HG02763 (cell line): ENCODE measurements around the gene LIPM.
"Not testable (repeated sequence)": the region's sequence is repeated elsewhere in the genome, so short reads cannot be mapped to it uniquely, and the experiment has no call there.

ENCODE experiments used
- ATAC-seq: cut with Tn5 transposase; IDR thresholded peaks from one replicate; pipeline ENCODE4 v1.9.1; 2021; ENCODE audit warnings: mild to moderate bottlenecking, moderate library complexity; ENCODE audit not compliant: unreplicated experiment

The LIPM gene

DNA sequence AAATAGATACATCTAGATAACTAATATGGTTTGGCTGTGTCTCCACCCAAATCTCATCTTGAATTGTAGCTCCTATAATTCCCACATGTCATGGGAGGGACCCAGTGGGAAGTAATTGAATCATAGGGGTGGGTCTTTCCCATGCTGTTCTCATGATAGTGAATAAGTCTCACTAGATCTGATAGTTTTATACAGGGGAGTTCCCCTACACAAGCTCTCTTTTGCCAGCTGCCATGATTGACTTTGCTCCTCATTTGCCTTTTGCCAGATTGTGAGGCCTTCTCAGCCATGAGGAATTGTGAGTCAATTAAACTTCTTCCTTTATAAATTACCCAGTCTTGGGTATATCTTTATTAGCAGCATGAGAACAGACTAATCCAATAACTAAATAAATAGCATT is 35.1 kb downstream of the LIPM start:
- not testable (repeated sequence) for ATAC-seq

DNA sequence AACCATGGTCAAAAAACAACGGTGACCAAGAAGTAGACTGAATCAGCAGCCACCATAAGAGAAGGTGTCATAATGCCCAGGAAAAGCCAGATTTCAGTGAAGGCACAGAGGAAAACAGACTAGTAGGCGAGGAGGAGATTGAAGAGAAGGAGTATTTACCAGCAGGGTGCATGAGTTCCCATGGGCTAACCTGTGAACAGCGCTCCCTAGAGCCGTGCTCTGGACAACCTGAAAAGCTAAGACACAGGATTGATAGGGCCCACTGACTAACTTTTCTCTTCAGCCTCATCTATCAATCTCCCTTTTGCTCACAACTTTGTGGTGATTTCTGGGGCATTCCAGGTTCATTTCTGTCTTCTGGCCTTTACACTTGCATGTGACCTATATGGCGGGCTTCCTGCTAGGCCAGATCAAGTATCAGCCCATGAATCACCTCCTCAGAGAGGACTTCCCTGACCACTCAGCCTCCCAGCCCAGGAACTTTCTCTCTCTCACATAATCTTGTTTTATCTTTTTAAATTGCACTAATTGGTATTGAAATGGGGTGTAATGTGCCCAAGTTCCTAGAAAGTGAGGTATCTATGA is 36.3 kb downstream of the LIPM start:
- no peak for ATAC-seq

DNA sequence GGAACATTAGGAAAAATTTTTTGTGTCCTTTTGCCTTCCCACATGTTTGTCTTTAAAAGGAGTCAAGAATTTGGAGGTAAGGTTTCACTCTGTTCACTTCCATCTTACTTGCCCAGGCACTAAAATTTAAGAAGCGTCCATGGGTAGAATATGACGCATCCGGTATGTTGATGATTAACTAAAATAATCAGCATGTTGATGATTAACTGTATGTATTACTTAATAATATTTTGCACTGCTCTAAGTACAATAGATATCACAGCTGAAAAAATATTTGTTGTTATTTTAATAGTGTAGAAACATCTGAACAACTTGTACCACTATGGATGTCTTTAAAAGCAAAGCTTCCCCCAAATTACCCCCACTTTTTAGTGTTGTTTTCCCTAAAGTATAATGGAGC is 37.6 kb downstream of the LIPM start:
- ATAC-seq: no peak

DNA sequence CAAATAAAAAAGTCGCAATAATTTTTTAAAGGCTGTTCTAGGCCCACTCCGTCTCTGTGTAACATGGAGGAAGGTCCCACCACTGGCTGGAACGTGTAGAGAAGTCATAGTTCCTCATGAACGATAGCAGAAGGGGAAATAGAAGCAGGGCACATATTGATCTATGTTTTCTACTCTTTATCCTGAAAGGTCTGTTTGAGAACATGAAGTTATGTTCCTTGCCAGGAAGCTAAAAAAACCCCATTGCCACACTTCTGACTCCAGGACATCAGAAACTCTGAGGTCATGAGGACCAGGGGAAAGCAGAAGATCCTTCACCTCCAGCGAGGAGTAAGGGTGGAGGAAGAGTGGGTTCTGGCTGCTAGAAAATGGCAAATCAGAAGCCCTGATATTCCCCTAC is 38.4 kb downstream of the LIPM start:
- no peak for ATAC-seq

DNA sequence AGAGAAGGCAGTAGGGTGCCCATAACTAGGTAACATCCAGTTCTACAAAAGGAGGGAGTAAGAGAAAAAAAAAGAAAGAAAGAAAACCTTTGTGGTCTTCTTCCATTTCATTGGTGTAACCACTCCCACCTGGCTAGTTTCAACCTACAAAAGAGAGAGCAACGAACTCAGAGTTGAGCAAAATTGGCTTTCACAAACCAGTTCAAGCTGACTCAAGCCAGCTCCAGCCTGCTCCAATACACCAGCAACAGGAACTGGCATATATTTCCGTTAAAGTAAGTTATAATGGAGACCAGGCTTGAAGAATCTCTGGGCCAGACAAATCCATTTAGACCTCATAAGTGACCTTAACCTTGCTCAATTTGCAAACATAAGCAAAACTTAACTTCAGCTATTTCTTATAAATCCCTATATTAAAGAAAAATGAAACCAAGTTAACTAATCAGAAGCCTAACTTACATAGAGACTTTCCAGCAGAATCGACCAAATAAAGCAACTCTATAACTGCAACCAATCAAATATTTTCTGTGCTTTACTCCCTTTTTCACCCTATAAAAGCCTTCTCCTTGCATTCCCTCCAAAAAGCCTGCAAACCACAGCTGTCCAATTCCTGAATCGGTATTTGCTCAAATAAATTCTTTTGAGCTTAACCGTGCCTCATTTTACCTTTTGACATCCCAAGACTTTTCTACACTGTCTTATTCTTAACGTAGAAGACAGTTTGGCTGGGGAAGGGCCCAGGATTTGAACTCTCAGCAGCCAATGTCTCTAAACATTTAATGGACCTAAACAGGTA is 39.0 kb downstream of the LIPM start:
- ATAC-seq: no peak

DNA sequence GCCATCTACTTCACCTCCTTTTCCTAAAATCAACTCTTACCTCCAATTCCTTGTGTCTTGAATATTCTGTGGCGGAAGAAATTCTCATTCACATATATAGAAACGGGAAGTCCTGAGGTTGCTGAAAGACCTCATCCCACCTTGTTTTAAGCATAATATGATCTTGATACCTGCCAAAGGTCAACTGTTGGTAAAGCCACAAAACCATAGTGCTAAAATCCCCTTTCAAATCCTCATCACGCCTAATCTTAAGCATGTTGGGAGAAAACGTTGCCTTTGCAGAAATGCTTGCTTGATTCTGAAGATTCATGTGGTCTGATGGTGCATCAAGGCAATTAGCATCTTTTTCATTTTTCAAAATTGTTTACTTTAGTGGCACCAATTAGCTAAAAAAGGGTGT is 40.6 kb downstream of the LIPM start:
- no peak for ATAC-seq

DNA sequence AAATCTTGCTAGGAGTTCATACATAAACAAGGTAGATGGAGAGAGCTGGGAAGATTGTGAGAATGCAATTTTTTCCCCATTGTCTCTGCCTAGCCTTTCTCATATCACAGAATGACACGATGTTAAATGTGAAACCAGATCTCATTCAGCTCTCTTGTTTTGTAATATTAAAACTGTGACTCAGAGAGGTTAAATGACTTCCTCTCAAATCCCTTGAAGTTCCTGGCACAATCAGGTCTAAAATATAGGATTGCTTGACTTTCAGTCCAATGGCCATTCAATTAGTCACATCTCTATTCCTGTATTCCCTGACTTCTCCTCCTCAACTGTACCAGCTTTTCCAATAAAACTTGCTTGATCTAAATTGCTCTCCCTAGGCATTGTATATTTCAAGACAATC is 46.0 kb downstream of the LIPM start:
- ATAC-seq: no peak

DNA sequence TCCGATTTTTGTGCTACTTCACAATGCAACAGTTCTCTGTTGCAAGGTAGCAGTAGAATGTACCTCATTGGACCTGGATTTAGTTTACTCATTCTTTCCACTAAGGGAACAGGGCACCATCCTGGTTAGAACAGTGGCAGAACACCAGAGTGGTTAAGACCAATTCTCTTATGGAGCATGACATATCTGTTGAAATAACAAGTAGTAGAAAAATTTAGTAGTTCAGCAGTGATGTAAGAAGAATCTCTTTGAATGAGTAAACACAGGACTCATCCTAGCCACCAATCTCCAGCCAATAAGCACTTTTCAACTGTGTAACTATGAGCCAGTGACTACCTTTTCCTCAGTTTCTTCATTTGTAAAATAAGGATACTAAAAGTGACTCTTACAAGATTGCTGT is 46.7 kb downstream of the LIPM start:
- ATAC-seq: no peak

DNA sequence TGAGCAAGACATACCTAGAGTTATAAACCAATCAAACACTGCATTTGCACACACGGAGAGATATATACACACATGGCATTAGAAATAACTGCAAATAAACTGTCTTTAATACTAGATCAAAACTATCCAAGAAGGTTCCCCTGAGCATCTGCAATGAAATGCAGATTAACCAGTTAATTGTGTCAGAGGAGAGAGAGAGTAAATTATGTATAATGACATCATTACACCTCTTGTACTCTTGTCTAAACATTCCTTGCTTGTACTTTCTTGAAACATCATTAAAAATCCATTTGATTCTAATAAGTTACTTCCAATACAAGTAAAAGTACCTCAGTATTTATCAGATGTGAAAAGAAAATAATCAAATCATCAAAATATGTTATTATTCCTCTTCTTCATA is 48.2 kb downstream of the LIPM start:
- no peak for ATAC-seq

DNA sequence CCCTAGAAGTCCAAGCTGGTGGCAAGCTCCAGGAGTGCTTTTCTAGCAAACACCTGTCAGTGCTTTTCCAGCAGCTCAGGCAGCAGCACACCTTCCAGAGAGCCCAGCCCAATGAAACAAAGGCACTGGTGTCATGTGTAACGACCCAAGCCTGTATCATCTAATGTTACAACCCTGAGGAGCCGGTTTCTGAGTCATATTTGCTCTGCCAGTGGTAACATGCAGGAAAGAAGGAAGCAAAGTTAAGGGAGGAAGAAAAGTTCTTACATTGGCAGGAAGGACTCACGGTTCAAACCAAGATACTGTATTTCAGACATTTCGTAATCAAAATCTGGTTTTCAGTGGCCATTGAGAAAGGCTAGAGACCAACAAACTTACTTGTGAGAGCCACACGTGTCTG is 49.2 kb downstream of the LIPM start, which contains the start of gene ANKRD22:
TSS of gene ANKRD22 (minus strand) at position 139 of the 400 bp plus-strand sequence. CDS start 237 bp downstream, outside the sequence.
- no peak for ATAC-seq

DNA sequence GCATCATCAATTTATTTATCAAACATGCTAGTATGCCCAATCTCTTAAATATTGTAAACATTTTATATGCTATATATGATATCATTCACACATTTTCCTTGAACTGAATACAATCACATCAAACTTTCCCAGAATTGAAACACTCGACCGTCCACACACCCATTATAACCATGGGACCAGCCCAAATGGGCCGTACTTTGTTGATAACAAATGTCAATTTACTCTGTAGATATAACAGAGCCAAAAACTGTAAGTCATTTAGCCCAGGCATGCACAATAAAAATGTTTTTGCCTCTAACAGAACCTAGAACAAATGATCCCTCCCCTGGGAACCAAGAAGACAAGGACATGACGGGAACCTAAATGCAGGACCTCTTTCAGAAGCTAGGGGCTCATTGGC is 49.8 kb downstream of the LIPM start:
- ATAC-seq: no peak

DNA sequence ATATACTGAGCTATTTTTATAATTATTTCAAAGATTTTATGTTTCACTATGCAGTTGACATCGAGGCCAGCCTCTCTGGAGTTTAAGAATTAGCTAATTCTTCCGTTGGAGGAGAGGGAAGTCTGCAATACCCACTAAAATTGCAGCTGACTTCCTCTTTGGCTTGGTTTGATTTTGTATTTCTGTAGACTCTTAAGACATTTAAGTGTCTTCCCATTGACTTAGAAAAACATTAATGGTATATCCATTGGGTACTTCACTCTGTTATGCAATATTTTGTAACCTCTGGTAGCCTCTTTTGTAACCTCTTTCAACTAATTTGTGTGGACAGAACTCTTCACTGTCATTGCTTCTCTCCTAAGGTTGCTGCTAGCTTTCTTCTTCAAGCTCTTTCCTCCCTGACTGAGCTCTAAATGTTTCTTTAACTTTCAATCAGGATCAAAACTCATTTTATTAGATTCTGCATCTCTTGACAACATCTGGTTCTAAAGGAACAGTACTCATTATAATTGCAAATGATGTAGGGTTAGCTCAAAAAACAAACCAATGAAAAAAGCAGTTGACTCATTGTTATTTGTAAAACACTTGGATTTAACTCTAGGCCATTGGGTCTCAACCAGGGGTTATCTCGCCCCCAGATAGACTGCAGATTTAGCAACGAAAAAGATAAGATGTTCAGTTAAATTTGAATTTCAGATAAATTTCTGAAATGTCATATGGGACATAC is 50.8 kb downstream of the LIPM start:
- ATAC-seq: no peak

DNA sequence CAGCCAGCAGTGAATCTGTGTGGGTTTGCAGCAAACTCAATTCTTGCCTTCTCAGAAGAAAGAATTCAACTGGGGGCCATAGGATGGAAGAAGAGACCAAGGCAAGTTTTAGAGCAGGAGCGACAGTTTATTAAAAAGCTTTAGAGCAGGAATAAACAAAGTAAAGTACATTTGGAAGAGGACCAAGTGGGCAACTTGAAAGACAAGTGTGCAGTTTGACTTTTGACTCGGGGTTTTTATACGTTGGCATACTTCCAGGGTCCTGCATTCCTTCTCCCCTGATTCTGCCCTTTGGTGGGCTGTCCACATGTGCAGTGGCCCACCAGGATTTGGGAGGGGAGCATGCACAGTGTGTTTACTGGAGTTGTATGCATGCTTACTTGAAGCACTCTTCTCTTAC is 52.2 kb downstream of the LIPM start:
- ATAC-seq: no peak

DNA sequence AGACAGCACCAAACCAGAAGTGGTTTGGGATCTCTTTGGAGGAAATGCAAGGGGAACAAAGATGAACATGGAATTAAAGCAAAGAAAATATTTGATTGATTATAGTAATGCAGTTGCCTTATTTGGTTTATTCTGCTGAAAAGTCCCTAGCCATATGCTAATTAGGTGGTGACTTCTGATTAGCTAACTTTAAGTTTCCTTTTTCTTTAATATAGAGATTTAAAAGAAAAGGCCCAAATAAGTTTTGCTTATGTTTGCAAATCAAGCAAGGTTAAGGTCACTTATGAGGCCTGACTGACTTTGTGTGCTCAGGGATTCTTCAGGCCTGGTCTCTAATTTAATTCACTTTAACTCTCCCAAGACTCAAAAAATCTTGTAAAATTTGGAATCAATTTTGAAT is 55.3 kb downstream of the LIPM start:
- ATAC-seq: no peak

DNA sequence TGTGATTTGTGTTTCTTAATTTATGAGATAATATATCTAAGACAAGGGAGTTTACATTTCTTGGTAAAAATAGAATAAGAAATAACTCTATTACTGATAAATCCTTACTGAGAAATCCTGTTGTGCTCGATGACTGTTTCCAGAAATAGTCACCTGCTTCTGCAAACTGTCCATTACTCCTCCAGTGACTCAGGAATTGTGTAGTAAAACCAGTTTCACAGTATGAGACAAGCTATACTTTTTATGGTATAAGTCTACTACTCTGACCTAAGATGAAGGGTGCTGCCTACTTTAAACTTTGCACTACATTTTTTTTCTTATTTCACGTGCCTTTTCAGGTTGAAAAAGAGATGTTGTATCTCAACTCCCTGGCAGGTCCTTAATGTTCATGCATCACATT is 56.0 kb downstream of the LIPM start:
- no peak for ATAC-seq

DNA sequence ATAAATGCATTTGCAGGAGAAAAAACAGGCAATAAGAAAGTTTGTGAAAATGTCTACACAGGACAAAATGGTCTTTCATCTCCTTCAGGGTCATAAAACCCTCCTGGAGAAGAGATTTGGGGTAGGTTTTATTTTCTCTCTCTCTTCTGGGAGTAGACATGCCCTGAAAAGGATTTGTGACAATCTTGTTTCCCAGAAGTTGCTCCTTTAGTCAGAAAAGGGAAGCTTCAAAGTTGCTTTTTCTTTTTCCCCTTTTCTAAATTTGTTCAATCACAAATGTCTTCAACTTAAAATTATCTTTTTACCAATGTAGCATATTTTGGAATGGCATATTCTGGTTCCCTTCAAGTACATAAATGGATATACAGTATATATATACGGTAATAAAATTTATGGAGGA is 58.5 kb downstream of the LIPM start:
- no peak for ATAC-seq

DNA sequence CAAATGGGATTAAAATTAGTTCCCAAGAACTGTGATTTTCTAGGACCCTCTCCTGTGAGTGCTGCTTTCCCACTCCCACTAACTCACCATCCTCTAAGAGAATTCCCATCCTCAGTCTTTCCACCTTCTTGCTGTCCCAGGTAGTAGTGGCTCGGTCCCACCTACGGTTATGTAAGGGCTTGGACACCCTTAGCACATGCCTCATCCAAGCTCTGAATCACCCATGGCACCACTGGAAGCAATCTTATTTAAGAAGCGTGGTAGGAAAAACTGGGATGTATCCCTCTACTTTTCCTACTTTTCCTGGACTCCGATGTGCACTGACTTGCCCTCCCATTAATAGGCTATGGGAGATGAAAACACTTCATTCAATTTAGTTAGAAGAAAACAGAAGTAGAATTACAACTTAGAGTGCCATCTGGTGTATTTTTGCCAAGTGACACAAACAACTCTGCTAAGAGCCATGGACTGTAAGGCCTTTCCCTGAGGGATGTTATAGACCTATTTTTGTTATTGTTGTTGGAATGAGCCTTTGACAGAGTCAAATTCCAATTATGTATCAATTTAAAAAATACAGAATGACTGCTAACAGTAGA is 62.8 kb downstream of the LIPM start:
- ATAC-seq: no peak

DNA sequence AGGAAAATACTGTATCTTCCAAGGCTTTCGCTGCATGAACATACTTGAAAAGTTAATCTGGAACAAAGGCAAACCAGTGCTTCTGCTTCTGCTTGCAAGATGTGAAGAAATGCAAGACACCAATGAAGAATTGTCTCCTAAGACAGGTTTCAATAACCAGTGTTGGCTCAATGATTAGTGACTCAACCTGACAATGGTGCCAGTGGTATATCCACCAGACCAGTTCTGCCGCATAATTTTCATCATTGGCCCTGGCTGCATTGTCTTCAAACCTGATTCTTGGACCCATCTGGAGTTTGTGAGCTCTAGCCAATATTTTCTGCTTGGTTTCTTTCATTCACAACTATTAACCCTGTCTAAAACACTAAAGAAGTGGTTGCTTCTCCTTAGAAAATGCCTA is 63.9 kb downstream of the LIPM start:
- no peak for ATAC-seq

DNA sequence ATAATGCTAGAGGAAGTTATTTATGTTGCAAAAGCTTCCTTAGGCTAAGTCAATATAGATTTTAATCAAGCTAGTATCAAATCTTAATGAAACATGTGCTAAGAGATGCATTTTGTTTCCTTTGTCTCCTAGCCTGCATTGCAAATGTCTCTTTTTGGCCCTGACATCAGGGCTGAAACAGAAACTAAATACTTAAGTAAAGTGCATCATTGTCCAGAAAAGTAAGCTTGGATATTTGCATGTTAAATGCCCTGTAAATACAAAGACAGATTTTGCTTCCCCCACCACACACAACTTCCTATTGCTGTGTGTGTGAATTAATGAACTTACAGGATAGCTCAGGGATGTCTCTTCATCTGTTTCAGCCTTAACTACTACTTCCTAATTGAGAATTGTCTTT is 67.6 kb downstream of the LIPM start:
- no peak for ATAC-seq
